K562 (cell line): ENCODE results near the gene CWF19L2. TPM values are rescaled to one million over a fixed set of nuclear protein-coding genes. Genes with fewer than 3 reads are reported as not detected.
"Not testable (repeated sequence)": the region's sequence is repeated elsewhere in the genome, so short reads cannot be mapped to it uniquely, and the experiment has no call there.

Experiments used
- ATAC-seq: fragments of 200-7000 bp; cut with Tn5 transposase; 3 replicates; pipeline ENCODE4 v1.9.1; 2020; ENCODE audit warnings: moderate library complexity
- BruUV-seq: library from RNA; stranded (reverse); fragments of 400-500 nt; replicated peaks from 2 replicates; lab custom pipeline; 2021; lab: Mats Ljungman, UMichigan
- CTCF ChIA-PET: fragments of 300-600 bp; formaldehyde crosslinking; extraction: SDS; loops from one replicate; lab custom pipeline; 2021; ENCODE audit warnings: low intra/inter-chr PET ratio; lab: Yijun Ruan, JAX
- POLR2A ChIA-PET: fragments of 300-600, 350-650 bp; sonication (Branson Sonifier 250); formaldehyde crosslinking; extraction: SDS; loops from one replicate; lab custom pipeline; 2021; ENCODE audit warnings: antibody characterized with exemption, inconsistent platforms; lab: Yijun Ruan, JAX
- DNase-seq, 4 experiments: peaks; one replicate each; pipeline versions ENCODE4 v3.0.0 to v3.0.0-alpha.2; 2011 to 2018; ENCODE audit warnings: low spot score in 3 of 4, mixed read lengths in 3 of 4; ENCODE audit errors: extremely low read depth in 1 of 4
- FAIRE-seq: peaks from 2 replicates; lab custom pipeline; 2011; peaks lifted over from hg19 to GRCh38; lab: Jason Lieb, UNC
- H2AFZ ChIP-seq: 2 replicates; pipeline ENCODE4 v1.6.0; 2011; ENCODE audit warnings: low read depth, low read length, control low read depth, inconsistent platforms
- H3K27ac ChIP-seq: fragments of 200-600 bp; 3 replicates; pipeline ENCODE4 v1.8.0; 2011; ENCODE audit warnings: low read depth, mild to moderate bottlenecking, control low read depth, inconsistent platforms, low read length, moderate library complexity, mixed read lengths; ENCODE audit errors: extremely low read depth
- H3K27me3 ChIP-seq, 2 experiments: fragments of 300-600 bp in 1 of 2; 2 replicates in 1 of 2; 3 replicates in 1 of 2; pipeline versions ENCODE4 v1.6.0 to v1.8.0; 2011; ENCODE audit warnings: inconsistent platforms in 2 of 2, low read length in 2 of 2, mild to moderate bottlenecking in 1 of 2, mixed read lengths in 1 of 2, moderate library complexity in 1 of 2; ENCODE audit not compliant: control insufficient read depth in 2 of 2, insufficient read depth in 2 of 2
- H3K36me3 ChIP-seq: fragments of 300-600 bp; 3 replicates; pipeline ENCODE4 v1.8.0; 2011; ENCODE audit warnings: mild to moderate bottlenecking, low read length, inconsistent platforms; ENCODE audit not compliant: control insufficient read depth, insufficient read depth
- H3K4me1 ChIP-seq, 2 experiments: fragments of 200-600 bp in 1 of 2; replicated peaks in 1 of 2; 2 replicates in 1 of 2; 3 replicates in 1 of 2; pipeline versions ENCODE4 v1.5.1 to v1.8.0; 2011; ENCODE audit warnings: inconsistent platforms in 2 of 2, low read length in 2 of 2, mild to moderate bottlenecking in 1 of 2, mixed read lengths in 1 of 2, moderate library complexity in 1 of 2; ENCODE audit not compliant: control insufficient read depth in 2 of 2, insufficient read depth in 2 of 2
- H3K4me2 ChIP-seq: 2 replicates; pipeline ENCODE4 v1.6.1; 2011; ENCODE audit warnings: low read length, control low read depth, inconsistent platforms, mixed read lengths; ENCODE audit not compliant: insufficient read depth
- H3K4me3 ChIP-seq: fragments of 200-600 bp; sonication (generic), shearing (Covaris generic); 2 replicates; pipeline ENCODE4 v1.5.1; 2016; ENCODE audit warnings: control low read depth, inconsistent platforms
- H3K79me2 ChIP-seq: fragments of 200-600 bp; 3 replicates; pipeline ENCODE4 v1.8.0; 2011; ENCODE audit warnings: low read length, inconsistent platforms; ENCODE audit not compliant: control insufficient read depth, insufficient read depth
- H3K9ac ChIP-seq, 2 experiments: 2 replicates each; pipeline versions ENCODE4 v1.6.0 to v1.6.1; 2011; ENCODE audit warnings: low read depth in 2 of 2, low read length in 2 of 2, control low read depth in 1 of 2, inconsistent platforms in 1 of 2, mild to moderate bottlenecking in 1 of 2, mixed read lengths in 1 of 2; ENCODE audit not compliant: insufficient read depth in 1 of 2
- H3K9me1 ChIP-seq: one replicate; pipeline ENCODE4 v1.6.0; 2011; ENCODE audit warnings: inconsistent platforms, mild to moderate bottlenecking, low read length, moderate library complexity; ENCODE audit not compliant: control insufficient read depth, insufficient read depth
- H3K9me3 ChIP-seq: replicated peaks from 2 replicates; pipeline ENCODE4 v1.5.1; 2011; ENCODE audit warnings: low read depth, low read length, inconsistent platforms; ENCODE audit not compliant: control insufficient read depth, insufficient read depth
- H4K20me1 ChIP-seq: replicated peaks from 2 replicates; pipeline ENCODE4 v1.6.1; 2011; ENCODE audit warnings: low read length, inconsistent platforms, mixed read lengths; ENCODE audit not compliant: control insufficient read depth, insufficient read depth
- WGBS: fragments of 100-300 bp; shearing (Covaris generic); methylation state at CpG from one replicate; pipeline ENCODE4 v1.1.6; 2016; ENCODE audit warnings: low coverage, mixed read lengths; ENCODE audit not compliant: insufficient coverage; ENCODE audit errors: missing lambda C conversion rate; 5-methylcytosine and 5-hydroxymethylcytosine counted together
- in situ Hi-C: fragments of 300-500 bp; cut with MboI; formaldehyde crosslinking; loops from 4 replicates; pipeline ENCODE4 v1.15.0; 2018; ENCODE audit warnings: inconsistent platforms, mixed read lengths
- intact Hi-C: fragments of 100-400 bp; cut with micrococcal nuclease; formaldehyde crosslinking; loops from 2 replicates; pipeline ENCODE4 v1.14.2; 2022
- polyA plus RNA-seq, 8 experiments: library from polyadenylated mRNA; depleted of rRNA in 4 of 8; stranded (reverse) in 5 of 8; unstranded in 3 of 8; fragments of >200 nt; fragmentation: Nextera tagmentation in 2 of 8; fragmentation: Illumina TruSeq in 1 of 8; extraction: Ambion mirVana in 2 of 8; extraction: Trizol in 1 of 8; gene quantifications; 2 replicates each; pipeline versions ENCODE4 v1.2.1 to v1.2.3, GENCODE V29; 2011 to 2014; ENCODE audit warnings: inconsistent platforms in 1 of 8, missing spikeins in 1 of 8
- total RNA-seq, 7 experiments: library from RNA; depleted of rRNA in 6 of 7; stranded (reverse); fragments of >200 nt in 6 of 7; fragmentation: Illumina TruSeq in 2 of 7; extraction: Trizol in 2 of 7; gene quantifications; 2 replicates each; pipeline versions ENCODE4 v1.2.1 to v1.2.3, GENCODE V29; 2011 to 2021; ENCODE audit warnings: low replicate concordance in 1 of 7
- TF ChIP-seq, protein P1 (sequence below): fragments of 450-650 bp; IDR thresholded peaks from 2 replicates; pipeline ENCODE4 v1.6.1; 2018; ENCODE audit not compliant: partially characterized antibody

Gene CWF19L2
- total and polyA plus RNA-seq, 9 of the 15 experiments (the other 6 are each of a cell fraction or from before 2014, with no cell fraction given): 4.7 to 23.3 (median 10.2) TPM

DNA sequence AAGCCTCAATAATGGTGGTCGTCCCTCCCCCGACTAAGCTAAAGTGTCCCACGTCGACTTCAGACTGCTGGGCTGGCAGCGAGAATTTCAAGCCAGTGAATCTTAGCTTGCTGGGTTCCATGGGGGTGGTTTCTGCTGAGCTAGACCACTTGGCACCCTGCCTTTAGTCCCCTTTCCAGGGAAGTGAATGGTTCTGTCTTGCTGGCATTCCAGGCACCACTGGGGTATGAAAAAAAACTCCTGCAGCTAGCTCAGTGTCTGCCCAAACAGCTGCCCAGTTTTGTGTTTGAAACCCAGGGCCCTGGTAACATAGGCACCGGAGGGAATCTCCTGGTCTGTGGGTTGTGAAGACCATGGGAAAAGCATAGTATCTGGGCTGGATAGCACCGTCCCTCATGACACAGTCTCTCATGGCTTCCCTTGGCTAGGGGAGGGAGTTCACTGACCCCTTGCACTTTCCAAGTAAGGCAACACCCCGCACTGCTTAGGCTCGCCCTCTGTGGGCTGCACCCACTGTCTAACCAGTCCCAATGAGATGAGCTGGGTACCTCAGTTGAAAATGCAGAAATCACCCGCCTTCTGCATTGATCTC is 8.7 kb upstream of the CWF19L2 start:
- H3K79me2 ChIP-seq, H3K36me3 ChIP-seq, H3K27me3 ChIP-seq, H3K4me1 ChIP-seq, CTCF ChIA-PET, H3K4me3 ChIP-seq, H3K27ac ChIP-seq, H3K4me2 ChIP-seq, H3K9ac ChIP-seq, BruUV-seq, in situ Hi-C loops, H3K9me1 ChIP-seq, DNase-seq, intact Hi-C loops, H4K20me1 ChIP-seq, FAIRE-seq, H3K9me3 ChIP-seq: not testable (repeated sequence)
- peak overlapping the region; percentile 63; the same call in 1 of the 2 replicates for H2AFZ ChIP-seq
- TF ChIP-seq, protein P1, sequence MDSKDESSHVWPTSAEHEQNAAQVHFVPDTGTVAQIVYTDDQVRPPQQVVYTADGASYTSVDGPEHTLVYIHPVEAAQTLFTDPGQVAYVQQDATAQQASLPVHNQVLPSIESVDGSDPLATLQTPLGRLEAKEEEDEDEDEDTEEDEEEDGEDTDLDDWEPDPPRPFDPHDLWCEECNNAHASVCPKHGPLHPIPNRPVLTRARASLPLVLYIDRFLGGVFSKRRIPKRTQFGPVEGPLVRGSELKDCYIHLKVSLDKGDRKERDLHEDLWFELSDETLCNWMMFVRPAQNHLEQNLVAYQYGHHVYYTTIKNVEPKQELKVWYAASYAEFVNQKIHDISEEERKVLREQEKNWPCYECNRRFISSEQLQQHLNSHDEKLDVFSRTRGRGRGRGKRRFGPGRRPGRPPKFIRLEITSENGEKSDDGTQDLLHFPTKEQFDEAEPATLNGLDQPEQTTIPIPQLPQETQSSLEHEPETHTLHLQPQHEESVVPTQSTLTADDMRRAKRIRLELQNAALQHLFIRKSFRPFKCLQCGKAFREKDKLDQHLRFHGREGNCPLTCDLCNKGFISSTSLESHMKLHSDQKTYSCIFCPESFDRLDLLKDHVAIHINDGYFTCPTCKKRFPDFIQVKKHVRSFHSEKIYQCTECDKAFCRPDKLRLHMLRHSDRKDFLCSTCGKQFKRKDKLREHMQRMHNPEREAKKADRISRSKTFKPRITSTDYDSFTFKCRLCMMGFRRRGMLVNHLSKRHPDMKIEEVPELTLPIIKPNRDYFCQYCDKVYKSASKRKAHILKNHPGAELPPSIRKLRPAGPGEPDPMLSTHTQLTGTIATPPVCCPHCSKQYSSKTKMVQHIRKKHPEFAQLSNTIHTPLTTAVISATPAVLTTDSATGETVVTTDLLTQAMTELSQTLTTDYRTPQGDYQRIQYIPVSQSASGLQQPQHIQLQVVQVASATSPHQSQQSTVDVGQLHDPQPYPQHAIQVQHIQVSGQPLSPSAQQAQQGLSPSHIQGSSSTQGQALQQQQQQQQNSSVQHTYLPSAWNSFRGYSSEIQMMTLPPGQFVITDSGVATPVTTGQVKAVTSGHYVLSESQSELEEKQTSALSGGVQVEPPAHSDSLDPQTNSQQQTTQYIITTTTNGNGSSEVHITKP: peak; percentile 42
- peak; percentile 76 for ATAC-seq
- POLR2A ChIA-PET: interaction anchor here (1.4 to 2.0 kb wide), 2 partner anchors 9 to 21 kb away, joined by 4 to 10 read pairs; partner anchors contain the start of gene CWF19L2
- WGBS: 0% methylated on average over 10 of the region's 10 CpGs
